Esophagus muscularis mucosa (tissue), 4 donors: ENCODE data around the gene PANK3. TPM values are rescaled to one million over a fixed set of nuclear protein-coding genes. Genes with fewer than 3 reads are reported as not detected.

Source experiments
- DNase-seq: peaks from one replicate; pipeline ENCODE4 v3.0.0-alpha.2; 2017; ENCODE audit errors: extremely low spot score
- H3K27ac ChIP-seq, 4 donors: fragments of 200-600 bp; sonication (generic); replicated peaks in 1 of 4; 1 replicate in 3 of 4; 2 replicates in 1 of 4; pipeline ENCODE4 v1.5.1; 2016 to 2019; ENCODE audit warnings: mild to moderate bottlenecking in 1 of 4
- H3K27me3 ChIP-seq, 4 donors: fragments of 200-600 bp; sonication (generic); one replicate each; pipeline versions ENCODE4 v1.5.1 to v1.6.0; 2016 to 2019
- H3K36me3 ChIP-seq, 4 donors: fragments of 200-600 bp; sonication (generic); one replicate each; pipeline ENCODE4 v1.5.1; 2016 to 2019
- H3K4me1 ChIP-seq, 4 donors: fragments of 200-600 bp; sonication (generic); one replicate each; pipeline ENCODE4 v1.5.1; 2016 to 2019
- H3K4me3 ChIP-seq, 4 donors: fragments of 200-600 bp; sonication (generic); 1 replicate in 2 of 4; 2 replicates in 2 of 4; pipeline ENCODE4 v1.5.1; 2016 to 2019; ENCODE audit warnings: mild to moderate bottlenecking in 4 of 4, moderate library complexity in 1 of 4
- H3K9me3 ChIP-seq, 4 donors: fragments of 200-600 bp; sonication (generic); 1 replicate in 3 of 4; 2 replicates in 1 of 4; pipeline ENCODE4 v1.5.1; 2016 to 2019
- EP300 ChIP-seq: sonication (generic); formaldehyde crosslinking; IDR thresholded peaks from one replicate; pipeline ENCODE4 v1.6.1; 2017; ENCODE audit warnings: antibody characterized with exemption
- POLR2A ChIP-seq: fragments of 450-650 bp; IDR thresholded peaks from one replicate; pipeline ENCODE4 v1.6.1; 2017; ENCODE audit warnings: antibody characterized with exemption, moderate library complexity, mild to moderate bottlenecking, low read depth
- POLR2AphosphoS5 ChIP-seq, 2 donors: sonication (generic); formaldehyde crosslinking; IDR thresholded peaks; one replicate each; pipeline ENCODE4 v1.6.1; 2017; ENCODE audit warnings: antibody characterized with exemption in 2 of 2
- WGBS: methylation state at CpG from one replicate; pipeline ENCODE4 v1.1.5; 2018; 5-methylcytosine and 5-hydroxymethylcytosine counted together
- intact Hi-C: fragments of 100-400 bp; cut with DNase I; formaldehyde crosslinking; loops from one replicate; pipeline ENCODE4 v1.15.1; 2023
- total RNA-seq, 4 donors: library from RNA; depleted of rRNA; stranded (reverse); fragments of >200 nt; gene quantifications; one replicate each; pipeline versions ENCODE4 v1.1.0 to v1.2.1, GENCODE V29; 2016
- TF ChIP-seq, protein P1 (sequence below), 3 experiments: fragments of 200-600 bp in 2 of 3; fragments of 450-650 bp in 1 of 3; sonication (generic) in 2 of 3; IDR thresholded peaks; one replicate each; pipeline ENCODE4 v1.5.1; 2017 to 2019; ENCODE audit warnings: antibody characterized with exemption in 3 of 3, mild to moderate bottlenecking in 2 of 3, moderate library complexity in 1 of 3

Gene PANK3
- total RNA-seq, 4 donors from 2014 or later = 26.0 to 34.5 (median 29.4) TPM

DNA sequence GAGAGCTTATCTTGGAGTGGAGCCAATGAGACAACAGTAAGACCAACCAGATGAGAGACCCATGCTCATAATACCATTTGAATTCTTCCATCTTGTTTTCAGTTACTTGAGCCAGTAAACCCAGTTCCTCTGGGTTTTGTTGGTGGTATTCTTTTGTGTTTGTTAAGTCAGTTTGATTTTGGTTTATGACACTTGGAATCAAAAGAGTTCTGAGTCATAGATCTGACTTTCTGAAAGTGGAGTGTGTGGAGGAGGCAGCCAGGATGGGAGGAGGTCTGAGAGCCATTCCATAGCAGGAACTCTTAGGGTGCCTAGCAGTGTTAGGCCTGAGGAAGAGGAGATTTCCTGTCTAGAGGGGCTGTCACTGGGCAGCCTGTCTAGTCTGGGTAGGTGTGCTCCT is 24.6 kb upstream of the PANK3 start:
- Histone ChIP-seq H3K27ac (no peak overlapping the region), H3K36me3 (no peaks in the 10 kb centered on the region), H3K27me3 (peaks cover 0 to 4% (median 0%) of the 10 kb centered on the region in 4 donors), H3K4me1 (no peaks in the 10 kb centered on the region), H3K4me3 (no peak overlapping the region), H3K9me3 (no peaks in the 10 kb centered on the region)
- intact Hi-C loops = no loop called here
- TF ChIP-seq EP300 (no peak), POLR2AphosphoS5 (IDR thresholded peaks at IDR 0.05) (no peak), POLR2A (no peak)
- TF ChIP-seq, protein P1, sequence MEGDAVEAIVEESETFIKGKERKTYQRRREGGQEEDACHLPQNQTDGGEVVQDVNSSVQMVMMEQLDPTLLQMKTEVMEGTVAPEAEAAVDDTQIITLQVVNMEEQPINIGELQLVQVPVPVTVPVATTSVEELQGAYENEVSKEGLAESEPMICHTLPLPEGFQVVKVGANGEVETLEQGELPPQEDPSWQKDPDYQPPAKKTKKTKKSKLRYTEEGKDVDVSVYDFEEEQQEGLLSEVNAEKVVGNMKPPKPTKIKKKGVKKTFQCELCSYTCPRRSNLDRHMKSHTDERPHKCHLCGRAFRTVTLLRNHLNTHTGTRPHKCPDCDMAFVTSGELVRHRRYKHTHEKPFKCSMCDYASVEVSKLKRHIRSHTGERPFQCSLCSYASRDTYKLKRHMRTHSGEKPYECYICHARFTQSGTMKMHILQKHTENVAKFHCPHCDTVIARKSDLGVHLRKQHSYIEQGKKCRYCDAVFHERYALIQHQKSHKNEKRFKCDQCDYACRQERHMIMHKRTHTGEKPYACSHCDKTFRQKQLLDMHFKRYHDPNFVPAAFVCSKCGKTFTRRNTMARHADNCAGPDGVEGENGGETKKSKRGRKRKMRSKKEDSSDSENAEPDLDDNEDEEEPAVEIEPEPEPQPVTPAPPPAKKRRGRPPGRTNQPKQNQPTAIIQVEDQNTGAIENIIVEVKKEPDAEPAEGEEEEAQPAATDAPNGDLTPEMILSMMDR (IDR thresholded peaks at IDR 0.05) = no peak
- DNase-seq = no peak

DNA sequence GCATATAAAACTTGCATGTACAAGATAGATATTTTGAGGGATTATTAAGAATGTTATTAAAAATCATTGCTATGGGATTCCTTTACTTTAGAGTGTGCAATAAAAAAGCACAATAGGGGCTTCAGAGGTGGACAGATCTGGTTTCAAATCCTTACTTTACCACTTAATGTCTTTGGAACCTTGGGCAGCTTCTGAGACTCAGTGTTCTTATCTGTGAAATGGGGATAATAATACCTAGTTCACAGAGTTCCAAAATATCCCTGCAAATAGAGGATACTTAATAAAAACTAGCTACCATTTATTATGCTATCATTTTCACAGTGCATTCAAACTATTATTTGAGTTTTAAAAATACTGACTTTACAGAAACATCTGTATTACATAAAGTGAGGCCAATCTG is 23.3 kb upstream of the PANK3 start:
- intact Hi-C loops = no loop called here
- Histone ChIP-seq H3K27ac (no peak overlapping the region), H3K36me3 (no peaks in the 10 kb centered on the region), H3K4me1 (no peaks in the 10 kb centered on the region), H3K27me3 (peaks cover 0 to 4% (median 0%) of the 10 kb centered on the region in 4 donors), H3K9me3 (no peaks in the 10 kb centered on the region), H3K4me3 (no peak overlapping the region)
- TF ChIP-seq POLR2A (no peak), EP300 (no peak), POLR2AphosphoS5 (IDR thresholded peaks at IDR 0.05) (no peak)
- TF ChIP-seq, protein P1 (IDR thresholded peaks at IDR 0.05) = no peak
- DNase-seq = no peak

DNA sequence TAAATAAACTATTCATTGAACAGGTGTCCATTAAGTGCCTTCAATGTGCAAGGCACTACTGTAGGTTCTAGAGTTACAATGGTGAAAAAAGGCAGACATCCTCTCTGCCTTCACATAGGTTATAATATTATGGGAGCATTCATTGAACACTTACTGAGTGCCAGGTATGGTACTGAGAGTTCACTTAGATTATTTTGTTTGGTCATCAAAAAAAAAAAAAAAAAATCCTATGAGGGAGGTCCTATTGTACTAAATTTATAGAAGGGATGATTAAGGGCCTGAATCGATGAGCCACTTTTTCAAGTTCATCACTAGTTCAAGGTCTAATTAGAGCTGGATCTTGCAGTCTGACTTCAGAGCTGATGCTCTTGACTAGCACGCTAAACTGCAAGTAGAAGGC is 22.8 kb upstream of the PANK3 start:
- Histone ChIP-seq H3K36me3 (no peaks in the 10 kb centered on the region), H3K4me3 (no peak overlapping the region), H3K27ac (no peak overlapping the region), H3K27me3 (peaks cover 0 to 4% (median 0%) of the 10 kb centered on the region in 4 donors), H3K9me3 (no peaks in the 10 kb centered on the region), H3K4me1 (no peaks in the 10 kb centered on the region)
- intact Hi-C loops = no loop called here
- DNase-seq = no peak
- TF ChIP-seq POLR2AphosphoS5 (IDR thresholded peaks at IDR 0.05) (no peak), EP300 (no peak), POLR2A (no peak)
- TF ChIP-seq, protein P1 (IDR thresholded peaks at IDR 0.05) = no peak
- WGBS = 60% methylated on average over 2 of the region's 2 CpGs

DNA sequence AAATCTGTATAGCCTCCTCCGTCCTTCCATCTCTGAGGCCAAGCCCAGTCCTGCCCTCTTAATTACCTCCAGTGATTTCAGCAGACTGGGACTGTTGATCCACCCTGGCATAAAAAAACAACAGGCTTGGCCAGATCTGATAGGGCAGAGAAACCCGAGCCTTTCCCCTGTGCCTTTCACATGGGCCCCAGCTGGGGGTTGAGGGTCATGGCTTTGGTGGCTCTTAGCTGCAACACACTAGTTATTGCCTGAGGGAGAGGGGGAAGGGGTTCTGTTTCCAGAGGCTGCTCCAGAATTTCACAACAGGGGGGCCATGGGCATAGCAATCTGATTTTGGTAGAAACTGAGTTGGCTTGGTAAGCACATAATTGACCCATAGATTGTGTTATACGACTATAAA is 21.2 kb upstream of the PANK3 start:
- 79% methylated on average over 3 of the region's 3 CpGs for WGBS
- H3K4me3 ChIP-seq = no peak overlapping the region
- H3K9me3 ChIP-seq = no peaks in the 10 kb centered on the region
- no peak overlapping the region for H3K27ac ChIP-seq
- no peak for DNase-seq
- TF ChIP-seq POLR2A (no peak), POLR2AphosphoS5 (IDR thresholded peaks at IDR 0.05) (no peak), EP300 (no peak)
- no peaks in the 10 kb centered on the region for H3K4me1 ChIP-seq
- peaks cover 0 to 4% (median 0%) of the 10 kb centered on the region in 4 donors for H3K27me3 ChIP-seq
- intact Hi-C loops = no loop called here
- H3K36me3 ChIP-seq = no peaks in the 10 kb centered on the region

DNA sequence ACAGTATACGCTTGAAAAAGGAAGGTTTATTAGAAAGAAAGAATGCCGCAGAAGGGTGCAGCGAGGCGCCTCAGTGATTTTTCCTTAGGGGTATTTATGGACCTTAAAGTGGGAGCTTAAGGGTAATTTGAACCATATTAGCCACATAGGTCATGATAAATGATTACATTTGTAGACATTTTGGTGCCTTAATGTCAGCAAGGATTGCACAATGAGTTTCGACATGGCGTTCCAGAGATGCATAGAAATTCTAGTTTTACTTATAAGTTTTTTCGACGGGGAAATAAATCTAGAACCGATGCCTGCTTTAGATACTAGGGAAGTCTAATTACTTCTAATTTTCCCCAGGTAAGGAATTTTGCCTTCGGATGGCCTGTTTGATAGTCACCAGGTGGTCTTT is 20.7 kb upstream of the PANK3 start:
- TF ChIP-seq, protein P1 (IDR thresholded peaks at IDR 0.05) = no peak
- Histone ChIP-seq H3K9me3 (no peaks in the 10 kb centered on the region), H3K27me3 (peaks cover 0 to 4% (median 0%) of the 10 kb centered on the region in 4 donors), H3K4me1 (no peaks in the 10 kb centered on the region), H3K36me3 (no peaks in the 10 kb centered on the region), H3K4me3 (no peak overlapping the region), H3K27ac (no peak overlapping the region)
- intact Hi-C loops = no loop called here
- DNase-seq = no peak
- 99% methylated on average over 10 of the region's 10 CpGs for WGBS
